ENCODE measurements around the gene GTPBP2.

Gene GTPBP2

DNA sequence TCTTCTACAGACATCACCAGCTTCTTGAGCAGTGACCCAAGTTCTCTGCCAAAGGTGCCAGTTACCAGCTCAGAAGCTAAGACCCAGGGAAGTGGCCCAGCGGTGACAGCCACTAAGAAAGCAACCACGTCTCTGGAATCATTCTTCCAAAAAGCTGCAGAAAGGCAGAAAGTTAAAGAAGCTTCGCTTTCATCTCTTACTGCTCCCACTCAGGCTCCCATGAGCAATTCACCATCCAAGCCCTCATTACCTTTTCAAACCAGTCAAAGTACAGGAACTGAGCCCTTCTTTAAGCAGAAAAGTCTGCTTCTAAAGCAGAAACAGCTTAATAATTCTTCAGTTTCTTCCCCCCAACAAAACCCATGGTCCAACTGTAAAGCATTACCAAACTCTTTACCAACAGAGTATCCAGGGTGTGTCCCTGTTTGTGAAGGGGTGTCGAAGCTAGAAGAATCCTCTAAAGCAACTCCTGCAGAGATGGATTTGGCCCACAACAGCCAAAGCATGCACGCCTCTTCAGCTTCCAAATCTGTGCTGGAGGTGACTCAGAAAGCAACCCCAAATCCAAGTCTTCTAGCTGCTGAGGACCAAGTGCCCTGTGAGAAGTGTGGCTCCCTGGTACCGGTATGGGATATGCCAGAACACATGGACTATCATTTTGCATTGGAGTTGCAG lies 15.2 kb downstream of the GTPBP2 start:
- Histone ChIP-seq H3F3A (ENCODE audit: insufficient read depth, low read length) (0 out of 2 replicates have a peak, but pooled peaks cover 3% of the 10 kb centered on the region), H4K20me1 (ENCODE audit: insufficient read depth, low read length) (no peaks in the 10 kb centered on the region), H3K9ac (ENCODE audit: low read length) (no peak overlapping the region), H3K27ac (ENCODE audit: low read length) (no peak overlapping the region), H3K4me2 (ENCODE audit: low read depth, low read length) (no peak overlapping the region), H3K4me3 (ENCODE audit: low read length) (no peak overlapping the region), H3K9me2 (replicated peaks; ENCODE audit: insufficient read depth, low read length) (no peaks in the 10 kb centered on the region), H3K79me2 (ENCODE audit: low read length) (no peaks in the 10 kb centered on the region; the same call in 1 of the 2 replicates), H3K27me3 (replicated peaks; ENCODE audit: insufficient read depth, low read length) (no peaks in the 10 kb centered on the region), H3K4me1 (ENCODE audit: low read length) (no peaks in the 10 kb centered on the region), H3K36me3 (replicated peaks; ENCODE audit: insufficient read depth, low read length) (peaks cover 9% of the 10 kb centered on the region), H3K9me3 (replicated peaks; ENCODE audit: insufficient read depth, low read length) (no peaks in the 10 kb centered on the region), H2AFZ (ENCODE audit: low read length) (no peak overlapping the region)
- no peak for DNase-seq
- no peak for TF ChIP-seq EZH2phosphoT487 (IDR thresholded peaks at IDR 0.05; ENCODE audit: low read length)
- TF ChIP-seq, protein P1, sequence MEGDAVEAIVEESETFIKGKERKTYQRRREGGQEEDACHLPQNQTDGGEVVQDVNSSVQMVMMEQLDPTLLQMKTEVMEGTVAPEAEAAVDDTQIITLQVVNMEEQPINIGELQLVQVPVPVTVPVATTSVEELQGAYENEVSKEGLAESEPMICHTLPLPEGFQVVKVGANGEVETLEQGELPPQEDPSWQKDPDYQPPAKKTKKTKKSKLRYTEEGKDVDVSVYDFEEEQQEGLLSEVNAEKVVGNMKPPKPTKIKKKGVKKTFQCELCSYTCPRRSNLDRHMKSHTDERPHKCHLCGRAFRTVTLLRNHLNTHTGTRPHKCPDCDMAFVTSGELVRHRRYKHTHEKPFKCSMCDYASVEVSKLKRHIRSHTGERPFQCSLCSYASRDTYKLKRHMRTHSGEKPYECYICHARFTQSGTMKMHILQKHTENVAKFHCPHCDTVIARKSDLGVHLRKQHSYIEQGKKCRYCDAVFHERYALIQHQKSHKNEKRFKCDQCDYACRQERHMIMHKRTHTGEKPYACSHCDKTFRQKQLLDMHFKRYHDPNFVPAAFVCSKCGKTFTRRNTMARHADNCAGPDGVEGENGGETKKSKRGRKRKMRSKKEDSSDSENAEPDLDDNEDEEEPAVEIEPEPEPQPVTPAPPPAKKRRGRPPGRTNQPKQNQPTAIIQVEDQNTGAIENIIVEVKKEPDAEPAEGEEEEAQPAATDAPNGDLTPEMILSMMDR (IDR thresholded peaks at IDR 0.05; ENCODE audit: low read length) = no peak
- TF ChIP-seq EZH2 (optimal IDR thresholded peaks at IDR 0.05; ENCODE audit: low read depth, low read length) = no peak

DNA sequence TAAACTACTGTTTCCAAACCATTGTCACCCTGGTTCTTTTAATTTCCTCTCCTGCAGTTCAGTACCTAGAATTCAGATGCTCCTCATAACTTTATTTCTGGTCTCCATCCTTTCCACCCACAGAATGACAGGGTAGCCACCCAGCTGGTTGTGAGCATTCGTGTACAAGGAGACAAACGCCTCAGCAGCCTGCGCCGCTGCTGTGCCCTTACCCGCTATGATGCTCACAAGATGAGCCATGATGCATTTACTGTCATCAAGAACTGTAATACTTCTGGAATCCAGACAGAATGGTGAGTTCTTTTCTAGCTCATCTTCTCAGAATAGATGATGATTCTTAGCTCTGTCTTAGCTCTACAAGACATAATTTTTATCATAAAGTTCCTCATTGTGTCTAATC lies 18.6 kb downstream of the GTPBP2 start:
- H3K9me3 ChIP-seq (replicated peaks; ENCODE audit: insufficient read depth, low read length) = no peaks in the 10 kb centered on the region
- no peak for DNase-seq
- no peak for TF ChIP-seq EZH2phosphoT487 (IDR thresholded peaks at IDR 0.05; ENCODE audit: low read length)
- TF ChIP-seq, protein P1 (IDR thresholded peaks at IDR 0.05; ENCODE audit: low read length) = no peak
- TF ChIP-seq EZH2 (optimal IDR thresholded peaks at IDR 0.05; ENCODE audit: low read depth, low read length) = no peak
- H3F3A ChIP-seq (ENCODE audit: insufficient read depth, low read length) = no peaks in the 10 kb centered on the region
- no peak overlapping the region for H3K4me2 ChIP-seq (ENCODE audit: low read depth, low read length)
- H3K27ac ChIP-seq (ENCODE audit: low read length) = no peak overlapping the region
- no peak overlapping the region for H2AFZ ChIP-seq (ENCODE audit: low read length)
- H3K79me2 ChIP-seq (ENCODE audit: low read length) = no peaks in the 10 kb centered on the region; the same call in none of the 2 replicates
- no peaks in the 10 kb centered on the region for H3K27me3 ChIP-seq (replicated peaks; ENCODE audit: insufficient read depth, low read length)
- H4K20me1 ChIP-seq (ENCODE audit: insufficient read depth, low read length) = no peaks in the 10 kb centered on the region
- no peak overlapping the region for H3K4me3 ChIP-seq (ENCODE audit: low read length)
- no peaks in the 10 kb centered on the region for H3K9me2 ChIP-seq (replicated peaks; ENCODE audit: insufficient read depth, low read length)
- no peak overlapping the region for H3K9ac ChIP-seq (ENCODE audit: low read length)
- peaks cover 9% of the 10 kb centered on the region for H3K36me3 ChIP-seq (replicated peaks; ENCODE audit: insufficient read depth, low read length)
- H3K4me1 ChIP-seq (ENCODE audit: low read length) = no peaks in the 10 kb centered on the region

DNA sequence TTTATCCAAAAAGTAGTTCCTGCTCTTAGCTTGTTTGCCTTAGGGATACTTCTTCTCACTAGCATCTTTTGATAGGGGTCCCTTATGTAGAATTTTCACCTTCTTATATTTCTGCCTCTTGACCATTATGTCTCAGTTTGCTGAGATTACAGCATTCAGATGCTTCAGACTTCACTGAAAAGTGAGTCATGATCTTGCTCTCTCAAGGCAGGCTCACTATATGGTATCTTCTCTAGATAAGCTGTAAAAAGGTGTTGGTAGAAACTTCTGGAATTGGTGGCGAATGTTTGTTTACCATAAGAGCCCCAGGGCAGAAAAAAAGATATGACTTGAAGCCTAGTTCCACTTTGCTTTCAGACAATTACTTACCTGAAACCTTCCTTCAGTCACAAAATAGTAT lies 19.7 kb downstream of the GTPBP2 start:
- Histone ChIP-seq H3K4me1 (ENCODE audit: low read length) (no peaks in the 10 kb centered on the region), H3K9me3 (replicated peaks; ENCODE audit: insufficient read depth, low read length) (no peaks in the 10 kb centered on the region), H3F3A (ENCODE audit: insufficient read depth, low read length) (no peaks in the 10 kb centered on the region), H3K27ac (ENCODE audit: low read length) (no peak overlapping the region), H3K27me3 (replicated peaks; ENCODE audit: insufficient read depth, low read length) (no peaks in the 10 kb centered on the region), H2AFZ (ENCODE audit: low read length) (no peak overlapping the region), H3K9ac (ENCODE audit: low read length) (no peak overlapping the region), H3K36me3 (replicated peaks; ENCODE audit: insufficient read depth, low read length) (peaks cover 13% of the 10 kb centered on the region), H3K4me2 (ENCODE audit: low read depth, low read length) (no peak overlapping the region), H3K9me2 (replicated peaks; ENCODE audit: insufficient read depth, low read length) (no peaks in the 10 kb centered on the region), H3K79me2 (ENCODE audit: low read length) (no peaks in the 10 kb centered on the region; the same call in none of the 2 replicates), H3K4me3 (ENCODE audit: low read length) (no peak overlapping the region), H4K20me1 (ENCODE audit: insufficient read depth, low read length) (no peaks in the 10 kb centered on the region)
- TF ChIP-seq EZH2 (optimal IDR thresholded peaks at IDR 0.05; ENCODE audit: low read depth, low read length) (no peak), EZH2phosphoT487 (IDR thresholded peaks at IDR 0.05; ENCODE audit: low read length) (no peak)
- TF ChIP-seq, protein P1 (IDR thresholded peaks at IDR 0.05; ENCODE audit: low read length) = no peak
- no peak for DNase-seq
